Measurements from ENCODE around the gene ZDHHC14.
"Not testable (repeated sequence)": the region's sequence is repeated elsewhere in the genome, so short reads cannot be mapped to it uniquely, and the experiment has no call there.

GRCh38 chr6:157578527-157578926, 197.5 kb downstream of the ZDHHC14 start:
- TF ChIP-seq CTCF, POLR2A (IDR thresholded peaks at IDR 0.05): not testable (repeated sequence)

Measured in body of pancreas (tissue), 4 donors.